NCI-H2171 (cell line): ENCODE measurements around the gene C7orf57.

Experiments
- DNase-seq: peaks from one replicate; lab custom pipeline; 2025; lab: John Stamatoyannopoulos, UW

Gene C7orf57

DNA sequence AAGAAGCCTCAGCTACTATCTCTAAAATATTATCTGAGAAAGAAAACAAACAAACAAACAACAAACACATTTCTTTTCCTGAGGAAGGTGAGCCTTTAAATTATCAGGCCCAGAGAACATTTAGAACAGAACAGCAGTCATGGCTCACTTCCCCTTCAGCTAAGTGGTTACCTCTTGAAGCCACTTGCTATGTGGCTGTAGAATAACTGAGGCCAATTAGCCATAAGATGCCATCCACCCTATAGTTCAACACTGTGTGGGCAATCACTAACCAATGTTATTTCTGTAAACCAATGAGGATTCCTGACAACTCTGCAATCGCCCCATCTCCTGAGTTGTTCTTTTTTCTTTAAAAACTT lies 50.1 kb downstream of the C7orf57 start:
- DNase-seq = no peak

DNA sequence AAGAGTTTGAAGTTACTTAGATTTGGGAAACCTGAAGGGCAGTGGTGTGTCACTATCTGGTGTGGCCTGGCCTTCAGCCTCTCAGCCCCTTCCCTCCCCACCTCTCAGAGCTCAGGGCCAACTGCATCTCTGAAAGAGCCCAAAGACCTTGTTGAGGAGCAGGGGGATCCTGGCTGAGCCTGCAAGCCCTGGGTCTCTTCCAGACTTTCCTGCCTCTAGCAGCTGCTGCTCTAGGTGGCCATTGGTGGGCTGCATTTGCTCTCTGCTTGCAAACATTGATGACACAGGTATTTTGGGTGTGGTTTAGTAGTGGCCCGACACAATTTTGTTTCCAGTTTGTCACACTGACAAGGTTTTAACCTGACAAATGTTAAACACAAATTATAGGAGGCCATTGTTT lies 50.6 kb downstream of the C7orf57 start:
- no peak for DNase-seq

- no peak for DNase-seq
These were observed 52.0 kb downstream of the C7orf57 start for GRCh38 chr7:48087349-48087748.

DNA sequence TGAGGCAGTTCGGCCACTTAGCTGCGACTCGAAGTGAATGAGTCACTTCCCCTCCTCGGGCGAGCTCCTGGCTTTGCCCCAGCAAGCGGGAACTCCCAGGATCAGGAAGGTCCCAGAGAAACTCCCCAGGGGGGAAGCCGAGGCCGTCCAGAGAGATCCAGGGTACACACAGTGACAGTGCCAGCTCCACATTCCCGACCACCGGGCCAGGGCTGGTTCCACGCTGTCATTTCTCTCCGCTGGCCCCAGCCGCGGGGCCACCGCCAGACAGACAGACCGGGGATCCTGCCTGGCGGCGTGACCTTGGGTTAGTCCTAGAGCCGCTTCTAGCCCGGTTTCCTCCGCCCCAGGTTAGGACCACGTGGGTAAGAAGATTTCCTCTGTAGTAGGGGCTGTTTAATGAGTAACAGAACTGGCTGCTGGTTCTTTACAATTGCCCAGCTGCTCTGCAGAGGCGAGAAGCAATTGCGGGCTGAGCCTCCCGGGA lies 53.3 kb downstream of the C7orf57 start:
- DNase-seq = no peak

DNA sequence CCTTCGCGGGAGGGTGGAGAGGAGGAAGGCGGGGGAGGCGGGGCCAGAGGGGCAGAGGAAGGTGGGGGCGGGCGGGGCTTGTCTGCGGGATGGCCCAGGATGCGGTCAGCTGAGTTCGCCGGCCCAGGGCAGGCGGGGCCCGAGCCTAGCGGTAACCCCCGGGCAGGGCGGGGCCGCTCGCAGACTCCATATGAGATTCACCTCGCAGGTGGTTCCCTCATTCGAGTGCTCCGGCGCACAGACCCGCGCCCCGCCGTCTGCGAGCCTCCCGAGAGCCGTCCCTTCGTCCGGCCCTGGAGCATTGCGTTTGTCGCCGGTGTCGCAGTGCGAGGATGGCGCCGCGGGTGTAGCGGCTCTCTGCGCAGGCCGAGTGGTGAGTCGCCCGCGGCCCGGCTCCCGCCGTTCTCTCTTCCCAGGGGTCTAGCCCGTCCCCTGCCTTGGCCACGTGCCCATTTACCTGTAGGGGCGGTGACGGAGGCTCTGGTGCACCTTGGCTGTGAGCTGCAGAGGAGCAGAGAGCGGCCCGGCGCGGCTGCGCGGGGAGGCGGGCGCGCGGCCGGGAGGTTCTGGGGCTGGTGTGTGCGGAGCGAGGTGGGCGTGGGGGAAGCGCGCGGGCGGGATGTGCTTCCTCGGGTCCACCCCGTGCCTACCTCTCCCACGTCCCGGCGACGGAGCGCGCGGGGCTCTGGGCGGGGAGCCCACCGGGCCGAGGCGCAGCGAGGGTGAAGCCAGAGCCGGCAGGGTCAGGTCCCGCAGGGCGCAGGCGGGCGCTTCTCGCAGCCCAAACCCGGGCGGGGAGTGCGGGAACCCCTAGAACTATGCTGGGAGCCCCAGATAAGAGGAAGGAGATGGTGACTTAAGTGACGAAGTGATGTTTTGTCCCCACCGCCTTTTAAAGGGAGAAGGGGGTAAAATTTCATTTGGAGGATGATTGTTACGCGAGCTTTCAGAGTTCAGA lies 54.0 kb downstream of the C7orf57 start, which contains the start of gene UPP1:
TSS of gene UPP1 (plus strand) at position 220 of the 958 bp plus-strand sequence. CDS start 5,519 bp downstream, outside the sequence.
- DNase-seq = peak; percentile 83

DNA sequence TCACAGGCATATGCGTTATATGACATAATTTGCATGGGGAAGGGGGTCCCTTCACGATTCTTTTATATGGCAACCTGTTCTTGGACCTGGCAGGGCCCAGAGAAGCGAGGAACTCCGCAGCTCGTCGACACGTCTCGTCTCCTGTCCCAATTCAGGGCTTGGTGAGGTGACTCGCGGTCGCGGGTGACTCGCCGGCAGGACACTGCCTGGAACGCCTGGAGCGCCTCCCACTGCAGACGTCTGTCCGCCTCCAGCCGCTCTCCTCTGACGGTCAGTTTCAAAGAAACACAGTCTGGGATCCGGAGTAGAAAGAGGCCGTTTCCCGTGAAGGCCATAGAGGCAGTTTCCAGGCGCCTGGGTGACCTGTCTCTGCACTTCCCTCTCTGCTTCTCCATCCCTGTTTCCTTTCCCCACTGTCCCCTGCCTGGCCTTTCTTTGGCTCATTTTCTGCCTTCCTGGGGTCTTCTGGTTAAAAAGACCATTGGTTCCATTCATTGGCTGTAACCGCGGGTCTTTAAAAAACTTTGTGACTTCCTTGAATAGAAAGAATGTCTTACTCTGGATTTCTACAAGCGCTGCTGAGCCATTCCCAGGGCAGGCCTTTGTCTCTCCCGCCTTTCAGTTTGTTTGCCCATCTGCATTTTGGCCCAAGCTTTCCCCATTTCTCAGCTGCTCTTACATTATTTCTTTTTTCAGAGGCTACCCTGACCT lies 54.9 kb downstream of the C7orf57 start:
- no peak for DNase-seq

DNA sequence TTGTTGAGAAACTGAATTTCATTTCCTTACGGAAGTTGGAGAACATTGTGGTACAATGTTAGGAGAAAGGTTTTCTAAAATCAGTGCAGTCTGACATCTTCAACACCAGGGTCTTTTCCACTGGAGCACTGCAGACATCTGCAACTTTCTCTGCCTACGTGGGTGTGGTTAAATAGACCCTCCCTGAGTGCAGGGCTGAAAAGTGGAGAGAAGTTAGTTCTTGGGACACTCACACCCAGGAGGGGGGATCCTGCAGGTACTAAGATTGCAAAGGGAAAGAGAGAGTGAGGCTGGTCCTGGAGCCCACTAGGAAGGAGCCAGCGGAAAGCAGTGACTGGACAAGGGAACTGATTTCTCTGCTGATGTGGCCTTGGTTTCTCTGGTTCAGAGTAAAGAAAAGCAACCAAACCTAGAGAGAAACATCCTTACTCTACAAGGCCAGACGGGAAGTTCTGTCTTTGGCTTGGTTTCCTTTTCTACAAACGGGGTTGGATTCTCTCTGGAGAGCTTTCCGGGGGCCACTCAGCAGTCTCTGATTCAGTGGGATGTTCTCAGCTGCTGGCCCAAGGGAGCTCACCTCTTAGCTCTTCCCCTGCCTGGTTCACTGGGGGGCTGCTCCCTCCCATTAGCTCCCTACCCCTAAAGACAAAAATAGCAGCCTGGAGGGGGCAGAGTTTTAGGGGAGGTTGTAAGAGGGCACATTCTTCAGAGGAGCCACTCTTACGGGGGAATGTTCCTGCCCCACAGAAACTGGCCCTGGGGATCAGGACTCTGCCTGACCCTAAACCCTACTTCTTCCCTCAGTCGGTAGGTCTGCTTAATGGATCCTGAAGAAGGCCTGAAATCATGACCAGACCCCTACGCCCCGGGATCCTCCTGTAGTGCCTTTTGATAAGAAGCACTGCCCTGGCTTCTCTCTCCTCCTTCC lies 56.4 kb downstream of the C7orf57 start:
- DNase-seq = no peak

DNA sequence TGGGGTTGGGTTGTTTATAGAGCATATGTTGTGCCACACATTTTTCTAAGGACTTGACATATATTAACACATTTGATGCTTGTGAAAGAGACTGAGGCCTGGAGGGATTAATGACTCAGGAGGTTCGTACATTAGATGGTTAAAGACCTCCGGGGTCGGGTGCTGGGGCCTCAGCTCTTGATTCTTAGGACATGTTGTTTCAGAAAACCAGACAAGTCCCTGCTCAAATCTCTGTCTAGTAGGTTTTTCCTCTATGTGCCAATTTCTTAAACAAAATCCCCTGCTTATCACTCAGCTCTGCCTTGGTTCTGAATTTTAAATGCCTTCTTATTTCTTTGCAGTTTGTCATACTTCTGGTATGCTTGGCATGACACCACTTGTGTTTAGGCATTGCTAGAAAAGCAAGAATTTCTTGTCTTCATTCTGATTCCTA lies 59.5 kb downstream of the C7orf57 start:
- DNase-seq = no peak

DNA sequence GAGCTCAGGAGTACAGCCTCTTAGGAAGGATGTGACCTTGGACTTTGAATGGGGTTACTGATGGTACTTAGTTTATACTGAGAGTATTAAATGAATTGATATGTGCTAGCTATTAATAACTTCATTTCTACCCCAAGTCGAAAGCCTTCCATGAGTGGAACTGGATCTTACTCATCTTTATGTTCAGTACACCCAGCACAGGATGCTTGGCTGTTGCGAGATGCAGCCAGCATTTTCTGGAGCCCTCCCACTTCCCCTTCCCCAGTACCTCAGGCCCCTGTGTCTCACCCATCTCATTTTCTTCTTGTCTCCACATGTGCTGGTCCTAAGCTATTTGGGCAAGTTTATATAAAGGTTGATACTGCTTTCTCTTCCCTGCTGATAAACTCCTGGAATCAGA lies 60.9 kb downstream of the C7orf57 start:
- DNase-seq = no peak

GRCh38 chr7:48097521-48098231 lies 62.3 kb downstream of the C7orf57 start:
- no peak for DNase-seq

DNA sequence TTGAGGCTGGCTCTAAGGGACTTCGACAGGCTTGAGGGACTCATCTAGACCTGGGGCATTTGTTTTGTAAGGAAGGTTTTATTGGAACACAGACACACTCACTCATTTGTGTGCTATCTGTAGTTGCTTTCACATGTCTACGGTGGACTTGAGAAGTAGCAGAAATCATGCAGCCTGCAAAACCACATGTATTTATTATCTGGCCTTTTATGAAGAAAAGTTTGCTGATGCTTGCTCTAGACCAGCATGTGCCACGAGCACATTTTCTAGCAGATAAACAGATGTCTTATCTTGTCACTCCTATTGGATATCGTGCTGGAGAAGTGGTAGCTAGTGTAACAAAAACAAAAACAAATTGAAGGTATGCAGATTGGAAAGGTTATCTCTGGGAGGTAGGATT lies 63.5 kb downstream of the C7orf57 start:
- DNase-seq = no peak

DNA sequence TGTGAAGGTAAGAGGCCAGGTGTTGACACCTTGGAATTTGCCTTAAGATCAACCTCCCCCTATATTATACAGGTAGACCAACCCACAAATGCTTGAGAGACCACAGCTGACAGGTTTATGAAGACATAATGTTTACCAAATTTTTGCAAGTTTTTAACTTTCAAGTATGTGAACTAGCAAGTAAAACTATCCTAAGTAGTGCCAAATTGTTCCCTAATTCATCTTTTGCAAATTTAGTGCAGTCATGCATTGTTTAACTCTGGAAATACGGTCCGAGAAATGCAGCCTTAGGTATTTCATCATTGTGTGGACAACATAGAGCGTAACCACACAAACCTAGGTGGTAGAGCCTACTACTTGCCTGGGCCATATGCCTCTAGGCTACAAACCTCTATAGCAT lies 64.4 kb downstream of the C7orf57 start:
- no peak for DNase-seq

- no peak for DNase-seq
These were observed 66.0 kb downstream of the C7orf57 start for GRCh38 chr7:48101352-48101751.

DNA sequence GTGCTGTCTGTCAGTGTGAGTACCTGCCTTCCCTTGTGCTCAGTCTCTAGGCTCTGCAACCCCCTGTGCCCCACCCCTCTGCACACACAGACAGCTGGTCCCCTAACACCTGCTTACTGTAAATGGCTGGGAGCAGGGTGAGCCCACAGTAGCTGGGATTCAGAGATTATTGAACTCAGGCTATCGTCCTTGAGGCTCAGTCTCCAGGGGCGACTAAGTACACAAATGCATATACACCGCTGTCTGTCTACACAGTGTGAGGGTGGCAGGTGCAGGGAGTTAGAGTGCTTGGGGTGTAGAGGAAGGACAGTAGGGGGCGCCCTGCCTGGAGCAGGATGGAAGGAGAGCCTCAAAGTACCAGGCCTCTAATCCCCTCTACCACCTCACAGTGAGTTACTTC lies 66.6 kb downstream of the C7orf57 start:
- DNase-seq = no peak

DNA sequence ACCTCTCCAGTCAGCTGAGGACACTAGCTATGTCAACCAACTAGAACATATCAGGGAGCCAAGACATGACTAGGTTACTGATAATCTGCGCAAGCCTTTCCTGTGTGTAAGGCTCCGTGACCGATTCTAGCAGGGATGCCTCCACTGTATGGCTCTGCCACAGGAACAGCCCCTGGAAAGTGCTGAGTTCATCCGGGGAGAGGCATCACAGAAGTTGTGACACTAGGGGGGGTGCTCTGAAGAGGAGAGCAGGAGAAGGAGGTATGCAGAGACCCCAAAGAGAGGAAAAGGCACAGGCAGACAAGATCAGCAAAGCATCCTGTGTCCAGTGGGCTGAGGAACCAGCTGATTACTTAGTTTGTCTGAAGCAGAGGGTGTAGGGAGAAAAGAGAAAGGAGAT lies 67.2 kb downstream of the C7orf57 start:
- DNase-seq = no peak

DNA sequence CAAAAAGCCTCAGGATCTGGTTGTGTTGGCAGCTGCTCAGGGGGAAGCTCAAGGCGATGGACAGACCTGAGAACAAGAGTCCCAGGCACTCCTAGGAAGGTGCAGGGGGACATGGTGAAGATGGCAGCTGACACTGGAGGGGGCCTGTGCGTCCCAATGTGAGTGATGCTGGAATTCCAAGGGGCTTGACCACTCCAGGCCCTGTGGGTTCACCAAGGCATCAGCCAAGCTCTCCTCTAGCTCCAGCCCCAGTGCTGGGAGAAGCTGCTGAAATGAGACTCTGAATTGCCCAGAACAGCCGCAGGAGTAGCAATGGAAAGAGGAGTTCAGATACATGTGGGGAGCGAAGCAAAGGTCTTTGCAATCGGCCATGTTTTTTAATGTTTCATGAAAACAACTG lies 69.7 kb downstream of the C7orf57 start:
- DNase-seq = no peak

DNA sequence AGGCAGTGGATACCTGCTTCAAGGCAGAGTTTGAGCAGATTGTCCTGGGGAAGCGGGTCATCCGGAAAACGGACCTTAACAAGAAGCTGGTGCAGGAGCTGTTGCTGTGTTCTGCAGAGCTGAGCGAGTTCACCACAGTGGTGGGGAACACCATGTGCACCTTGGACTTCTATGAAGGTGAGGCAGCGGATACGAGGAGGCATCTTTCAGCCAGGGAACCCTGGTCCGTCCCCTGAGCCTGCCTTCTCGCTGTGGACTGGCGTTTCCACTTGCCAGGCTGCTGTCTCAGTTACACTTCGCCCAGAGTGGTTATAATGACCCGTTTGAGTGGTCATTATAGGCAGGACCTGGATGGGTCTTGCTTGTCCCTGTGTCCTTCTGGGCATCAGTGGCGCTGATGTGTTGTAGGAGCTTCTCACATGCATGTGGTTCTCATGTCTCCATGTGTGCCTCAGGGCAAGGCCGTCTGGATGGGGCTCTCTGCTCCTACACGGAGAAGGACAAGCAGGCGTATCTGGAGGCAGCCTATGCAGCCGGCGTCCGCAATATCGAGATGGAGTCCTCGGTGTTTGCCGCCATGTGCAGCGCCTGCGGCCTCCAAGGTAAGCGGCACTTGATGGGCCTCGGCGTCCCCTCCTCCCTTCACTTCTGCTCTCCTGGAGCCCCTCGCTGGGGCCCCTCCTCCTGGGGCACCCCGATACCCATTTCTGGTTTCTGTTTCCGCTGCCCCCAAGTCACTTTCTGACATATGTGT lies 71.7 kb downstream of the C7orf57 start:
- no peak for DNase-seq

DNA sequence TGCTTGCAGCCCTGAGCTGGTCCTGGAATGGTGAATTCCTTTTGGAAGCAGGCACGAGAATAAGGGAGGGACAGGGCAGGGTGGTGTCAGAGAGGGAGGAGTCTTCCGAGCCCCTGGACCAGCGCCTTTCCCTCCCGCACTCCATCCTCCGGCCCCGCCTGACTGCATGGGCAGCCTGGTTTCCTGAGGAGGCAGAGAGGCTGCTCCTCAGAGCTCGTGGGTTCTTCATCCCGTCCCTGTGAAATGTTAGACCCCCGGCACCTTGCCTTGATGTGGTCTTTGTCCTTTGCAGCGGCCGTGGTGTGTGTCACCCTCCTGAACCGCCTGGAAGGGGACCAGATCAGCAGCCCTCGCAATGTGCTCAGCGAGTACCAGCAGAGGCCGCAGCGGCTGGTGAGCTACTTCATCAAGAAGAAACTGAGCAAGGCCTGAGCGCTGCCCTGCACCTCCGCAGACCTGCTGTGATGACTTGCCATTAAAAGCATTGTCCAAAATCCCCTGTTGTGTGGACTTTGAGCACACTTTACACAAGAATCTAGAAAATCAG lies 72.7 kb downstream of the C7orf57 start:
- no peak for DNase-seq

DNA sequence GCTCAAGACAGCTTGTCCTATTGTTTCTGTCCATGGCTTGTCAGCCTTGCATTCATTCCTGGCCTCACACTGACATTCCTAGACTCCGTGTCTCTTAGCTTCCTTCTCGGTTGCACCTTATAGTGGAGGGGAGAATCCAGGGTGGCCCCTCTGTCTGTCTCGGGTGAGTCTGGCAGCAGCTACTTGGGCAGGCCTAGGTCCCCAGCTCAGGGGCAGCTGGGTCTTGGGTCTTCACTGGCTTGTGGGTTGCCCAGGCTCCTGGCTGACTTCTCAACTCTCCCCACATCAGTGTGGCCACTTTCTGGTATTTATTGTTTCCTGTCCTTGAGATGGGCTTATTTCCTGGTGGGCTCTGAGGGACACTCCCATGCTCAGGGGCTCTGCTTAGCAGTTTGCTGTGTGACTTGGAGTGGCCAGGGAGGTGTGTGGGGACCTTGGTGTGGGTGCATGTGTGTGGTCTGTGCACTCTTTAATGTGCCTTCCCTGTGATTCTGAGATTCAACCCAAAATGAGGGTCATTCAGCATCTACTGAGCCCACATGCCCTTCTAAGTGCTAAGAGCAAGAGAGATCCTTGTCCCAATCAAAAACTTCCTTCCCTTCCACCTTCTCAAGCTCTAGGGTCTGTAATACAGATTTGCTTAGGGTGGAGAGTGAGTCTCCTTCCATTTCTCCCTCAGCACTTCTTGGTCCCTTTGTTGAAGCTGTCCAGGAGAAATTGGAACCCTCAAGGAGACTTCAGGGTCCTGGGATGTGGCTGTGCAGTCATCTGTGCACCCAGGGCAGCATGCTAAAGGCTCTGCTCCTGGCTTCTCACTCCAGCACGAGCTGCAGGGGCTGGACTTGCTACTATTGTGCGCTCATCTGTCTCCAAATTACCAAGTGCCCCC lies 73.9 kb downstream of the C7orf57 start:
- no peak for DNase-seq
